ENCODE results near the gene PRSS16.

DNA sequence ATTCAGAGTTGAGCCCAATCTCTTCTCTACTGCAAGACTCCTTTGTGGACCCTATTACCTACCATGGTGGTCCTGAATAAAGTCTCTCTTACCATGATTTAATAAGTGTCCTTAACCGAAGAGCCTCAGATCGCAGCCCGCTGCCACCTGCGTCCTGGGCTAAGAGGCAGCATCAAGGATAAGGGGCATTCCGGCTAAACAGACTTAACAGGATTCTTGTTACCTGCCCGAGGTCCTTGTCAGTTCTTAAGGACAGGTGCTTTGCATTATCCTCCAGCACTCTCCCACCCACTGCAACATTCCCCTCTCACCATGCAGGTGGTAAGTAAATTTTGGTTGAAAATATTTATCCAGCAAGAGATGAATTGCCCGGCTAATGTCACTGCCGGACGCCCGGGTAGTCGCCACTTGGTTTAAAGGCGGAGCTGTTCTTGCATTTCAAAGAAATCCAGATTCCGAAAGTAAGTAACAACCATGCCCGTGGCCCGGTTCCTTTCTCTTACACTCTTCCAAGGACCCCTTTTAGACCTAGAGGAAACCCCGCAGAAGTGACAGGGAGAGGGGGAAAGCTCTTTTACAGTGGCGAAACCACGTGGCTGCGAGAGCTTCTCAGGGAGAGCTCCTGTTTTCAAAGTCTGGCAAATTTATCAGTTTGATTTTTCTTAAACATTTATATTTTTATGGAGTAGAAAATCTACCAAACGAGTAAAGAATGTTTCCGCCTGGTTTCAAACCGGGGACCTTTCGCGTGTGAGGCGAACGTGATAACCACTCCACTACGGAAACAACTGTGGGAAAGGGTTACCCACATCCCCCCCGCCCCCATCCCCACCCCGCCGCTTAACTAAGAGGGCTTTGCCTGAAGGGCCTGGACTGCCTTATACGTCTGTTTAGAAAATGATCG, 41.9 kb upstream of the PRSS16 start:
- TF ChIP-seq EZH2 (IDR thresholded peaks at IDR 0.05) (no peak), POLR2AphosphoS5 (IDR thresholded peaks at IDR 0.05; ENCODE audit: borderline replicate concordance, low read depth, low read length) (no peak)
